DOHH2 (cell line): ENCODE measurements around the gene CACNA2D3.

Source experiments
- CTCF ChIP-seq: fragments of 200-600 bp; sonication (generic); IDR thresholded peaks from one replicate; pipeline ENCODE4 v1.5.1; 2014; ENCODE audit warnings: antibody characterized with exemption, mild to moderate bottlenecking, low read depth, low read length; ENCODE audit not compliant: poor library complexity, severe bottlenecking
- EZH2phosphoT487 ChIP-seq: fragments of 200-600 bp; sonication (generic); IDR thresholded peaks from 2 replicates; pipeline ENCODE4 v1.6.1; 2017; ENCODE audit warnings: borderline replicate concordance, mild to moderate bottlenecking, antibody characterized with exemption, low read length, moderate library complexity, mixed read lengths

- TF ChIP-seq CTCF (no peak), EZH2phosphoT487 (no peak)
Observed at GRCh38 chr3:54527521-54527920, 405.2 kb downstream of the CACNA2D3 start.
